ENCODE results near the gene CACNG4.

The CACNG4 gene

DNA sequence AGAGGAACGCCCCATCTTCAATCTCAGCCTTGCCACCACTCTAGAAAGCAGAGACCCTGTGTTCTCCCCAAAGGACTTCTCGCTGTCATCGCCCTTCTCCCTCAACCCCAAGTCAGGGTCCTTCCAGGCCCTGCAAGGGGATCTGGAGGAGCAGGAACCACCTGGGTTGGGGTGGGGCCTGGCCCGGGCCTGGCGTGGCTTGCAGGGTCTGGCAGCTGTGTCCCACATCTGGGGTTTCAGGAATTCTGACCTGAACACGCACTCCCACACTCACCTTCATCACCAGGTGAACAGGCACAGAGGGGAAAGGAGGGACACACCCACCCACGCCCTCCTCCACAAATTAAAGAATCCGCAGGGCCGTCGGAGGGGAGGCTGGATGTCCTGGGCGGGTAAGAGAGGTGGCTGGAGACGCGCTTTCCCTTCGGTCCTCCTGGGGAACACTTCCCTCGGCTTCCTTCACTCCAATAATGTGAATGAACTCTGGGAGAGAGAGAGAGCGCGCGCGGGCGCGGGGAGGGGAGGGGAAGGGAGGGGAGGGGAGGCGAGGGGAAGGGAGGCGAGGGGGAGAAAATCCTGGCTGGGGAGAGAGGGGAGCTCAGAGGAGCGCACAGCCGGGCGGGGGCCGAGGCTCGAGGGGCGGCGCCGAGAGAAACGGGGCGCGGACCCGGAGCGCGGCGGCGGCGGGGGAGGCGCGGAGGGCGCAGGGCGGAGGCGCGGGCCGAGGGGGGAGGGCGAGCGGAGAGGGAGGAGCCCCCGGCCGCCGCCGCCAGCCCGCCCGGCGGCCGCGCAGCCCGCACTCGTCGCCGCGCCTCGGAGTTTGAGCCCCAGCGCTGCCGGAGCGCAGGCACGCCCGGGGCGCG is at the start of gene CACNG4:
Gene CACNG4 (plus strand): TSS at position 799 of the 863 bp plus-strand sequence. CDS start 205 bp downstream, outside the sequence.
- no peak for DNase-seq (ENCODE audit: low read depth)

- no peak for DNase-seq (ENCODE audit: low read depth)
Measured at GRCh38 chr17:66915204-66915611, 49.3 kb upstream of the CACNG4 start.

- no peak for DNase-seq (ENCODE audit: low read depth)
Measured at GRCh38 chr17:66915792-66916191, 48.7 kb upstream of the CACNG4 start.

- no peak for DNase-seq (ENCODE audit: low read depth)
Measured at GRCh38 chr17:66916946-66917345, 47.6 kb upstream of the CACNG4 start.

- DNase-seq (ENCODE audit: low read depth): no peak
Measured at GRCh38 chr17:66918896-66919295, 45.6 kb upstream of the CACNG4 start.

DNA sequence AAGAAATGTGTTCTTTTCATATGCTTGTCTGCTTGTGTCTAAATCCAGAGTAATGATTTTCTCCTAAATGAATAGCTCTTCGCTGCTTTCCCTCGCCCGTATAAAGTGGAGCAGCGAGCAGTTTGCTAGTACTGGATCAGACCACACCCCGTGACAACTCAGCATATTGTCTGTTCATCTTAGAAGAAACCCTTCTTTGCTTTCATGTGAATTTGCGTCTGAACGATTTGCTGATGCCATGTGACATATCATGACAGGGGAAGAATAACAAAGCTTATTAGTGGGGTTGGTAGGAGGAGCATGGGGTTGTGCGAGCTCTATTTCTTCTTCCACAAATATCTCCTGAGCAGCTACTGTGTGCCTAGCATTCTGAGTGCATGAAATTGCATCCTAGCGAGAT is 44.1 kb upstream of the CACNG4 start:
- no peak for DNase-seq (ENCODE audit: low read depth)

- DNase-seq (ENCODE audit: low read depth): no peak
Measured at GRCh38 chr17:66920950-66921349, 43.6 kb upstream of the CACNG4 start.

- DNase-seq (ENCODE audit: low read depth): no peak
Measured at GRCh38 chr17:66923886-66924285, 40.6 kb upstream of the CACNG4 start.

GRCh38 chr17:66925811-66926500 is 38.6 kb upstream of the CACNG4 start:
- no peak for DNase-seq (ENCODE audit: low read depth)

- DNase-seq (ENCODE audit: low read depth): no peak
Measured at GRCh38 chr17:66928949-66929348, 35.6 kb upstream of the CACNG4 start.

DNA sequence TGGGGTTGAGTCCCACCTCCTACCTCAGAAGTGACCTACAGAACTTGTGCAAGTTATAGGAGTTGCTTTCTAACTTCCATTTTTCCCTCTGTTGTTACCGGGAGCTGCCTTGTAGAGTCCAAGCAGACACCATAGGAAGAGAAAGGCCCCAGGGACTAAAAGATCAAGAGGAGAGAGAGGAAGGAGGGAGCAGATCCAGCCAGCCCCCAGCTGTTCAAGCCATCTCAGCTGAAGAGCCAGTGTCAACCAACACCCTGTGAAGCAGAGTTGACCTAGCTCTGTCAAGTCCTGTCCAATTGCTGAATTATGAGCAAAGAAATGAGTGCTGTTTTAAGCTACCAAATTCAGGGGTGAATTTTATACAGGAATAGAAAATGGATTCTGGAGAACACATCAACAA is 34.9 kb upstream of the CACNG4 start:
- DNase-seq (ENCODE audit: low read depth): no peak

GRCh38 chr17:66930933-66931332 is 33.6 kb upstream of the CACNG4 start:
- no peak for DNase-seq (ENCODE audit: low read depth)

DNA sequence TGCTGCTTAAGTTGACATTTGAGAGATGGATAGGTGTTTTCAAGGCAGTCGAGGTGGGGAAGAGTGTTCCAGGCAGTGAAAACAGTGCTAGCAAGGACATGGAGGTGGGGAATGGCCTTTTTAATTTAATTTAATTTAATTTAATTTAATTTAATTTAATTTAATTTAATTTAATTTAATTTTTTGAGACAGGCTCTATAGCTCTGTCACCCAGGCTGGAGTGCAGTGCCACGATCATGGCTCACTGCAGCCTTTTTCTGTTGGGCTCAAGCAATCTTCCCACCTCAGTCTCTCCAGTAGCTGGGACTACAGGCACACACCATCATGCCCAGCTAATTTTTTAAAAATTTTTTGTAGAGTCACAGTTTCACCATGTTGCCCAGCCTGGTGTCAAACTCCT is 32.2 kb upstream of the CACNG4 start:
- no peak for DNase-seq (ENCODE audit: low read depth)

GRCh38 chr17:66934040-66934439 is 30.5 kb upstream of the CACNG4 start:
- DNase-seq (ENCODE audit: low read depth): no peak

DNA sequence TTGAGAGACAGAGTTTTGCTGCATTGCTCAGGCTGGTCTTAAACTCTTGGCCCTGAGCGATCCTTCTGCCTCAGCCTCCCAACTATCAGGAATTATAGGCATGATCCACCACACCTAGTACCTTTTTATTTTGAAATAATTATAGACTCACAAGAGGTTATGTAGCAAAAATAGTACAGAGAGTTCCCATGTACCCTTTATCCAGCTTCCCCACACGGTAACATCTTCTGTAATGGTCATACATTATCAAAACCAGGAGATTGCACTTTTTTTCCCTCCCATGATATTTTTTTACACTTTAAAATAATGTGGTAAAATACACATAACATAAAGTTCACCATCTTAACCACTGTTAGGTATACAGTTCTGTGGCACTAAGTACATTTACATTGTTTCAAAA is 28.8 kb upstream of the CACNG4 start:
- no peak for DNase-seq (ENCODE audit: low read depth)

DNA sequence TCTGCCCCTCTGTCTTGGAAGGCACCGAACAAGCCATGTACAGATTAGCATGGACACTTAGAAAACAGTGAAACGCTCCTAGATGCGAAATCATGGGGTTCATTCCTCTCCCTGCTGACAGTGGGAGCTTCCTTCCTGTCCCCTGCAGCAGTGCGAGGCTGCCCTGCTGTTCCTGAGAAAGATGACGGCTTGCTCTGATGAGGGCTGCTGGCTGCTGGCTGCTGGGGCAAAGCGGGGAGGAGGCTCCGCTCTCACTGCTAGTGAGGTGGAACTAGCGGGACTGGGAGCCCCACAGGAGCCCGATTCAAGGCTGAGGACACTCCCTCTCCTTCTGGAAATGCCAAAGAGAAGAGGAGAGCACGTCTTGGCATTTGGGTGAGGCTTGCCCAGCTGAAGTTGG is 25.9 kb upstream of the CACNG4 start:
- no peak for DNase-seq (ENCODE audit: low read depth)

DNA sequence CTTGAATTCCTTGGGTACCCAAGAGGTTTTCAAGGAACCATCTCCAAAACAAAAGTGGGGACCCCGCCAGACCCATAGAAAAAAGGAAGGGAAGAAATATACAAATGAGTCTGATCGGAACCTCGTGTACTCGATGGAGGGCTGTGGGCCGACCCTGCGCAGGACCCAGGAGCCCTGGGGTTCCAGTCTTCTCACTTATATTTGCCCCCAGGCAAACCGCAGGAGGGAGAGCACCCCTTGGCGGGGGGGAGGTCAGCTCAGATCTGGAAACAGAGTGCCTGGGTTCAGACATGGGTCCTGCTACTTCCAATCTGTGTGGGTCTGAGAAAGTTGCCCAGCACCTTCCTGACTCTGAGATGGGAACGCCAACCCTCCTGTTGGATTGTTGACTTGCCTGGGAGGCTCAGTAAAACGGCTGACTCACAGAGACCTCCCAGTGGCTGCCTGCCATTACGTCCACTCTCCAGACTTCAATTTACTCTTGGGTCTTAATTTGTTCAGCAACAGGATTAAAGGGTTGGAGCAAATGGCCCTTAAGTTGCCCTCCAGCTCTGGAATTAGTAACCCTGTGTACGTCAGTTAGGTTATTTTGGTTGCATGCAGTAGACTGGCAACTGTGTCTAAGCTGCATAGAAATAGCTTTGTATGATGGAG is 24.9 kb upstream of the CACNG4 start:
- no peak for DNase-seq (ENCODE audit: low read depth)

DNA sequence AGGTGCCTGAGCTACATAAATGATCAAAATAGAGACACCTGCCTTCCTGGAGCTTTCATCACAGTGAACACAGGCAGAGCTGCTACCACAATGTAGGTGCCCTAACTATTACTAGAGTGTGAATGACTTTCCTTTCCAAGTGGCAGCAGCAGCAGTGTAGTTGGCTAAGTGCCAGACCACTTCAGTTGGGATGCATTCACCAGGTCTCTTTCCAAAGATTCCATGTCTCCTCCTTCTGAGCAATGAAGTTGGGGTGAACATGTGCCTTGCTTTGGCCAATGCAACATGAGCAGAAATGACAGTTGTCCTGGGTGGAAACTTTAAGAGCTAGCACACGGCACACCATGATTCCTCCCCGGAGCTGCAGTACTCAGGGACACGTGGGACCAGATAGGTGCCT is 23.3 kb upstream of the CACNG4 start:
- DNase-seq (ENCODE audit: low read depth): no peak

GRCh38 chr17:66941773-66942450 is 22.6 kb upstream of the CACNG4 start:
- no peak for DNase-seq (ENCODE audit: low read depth)

DNA sequence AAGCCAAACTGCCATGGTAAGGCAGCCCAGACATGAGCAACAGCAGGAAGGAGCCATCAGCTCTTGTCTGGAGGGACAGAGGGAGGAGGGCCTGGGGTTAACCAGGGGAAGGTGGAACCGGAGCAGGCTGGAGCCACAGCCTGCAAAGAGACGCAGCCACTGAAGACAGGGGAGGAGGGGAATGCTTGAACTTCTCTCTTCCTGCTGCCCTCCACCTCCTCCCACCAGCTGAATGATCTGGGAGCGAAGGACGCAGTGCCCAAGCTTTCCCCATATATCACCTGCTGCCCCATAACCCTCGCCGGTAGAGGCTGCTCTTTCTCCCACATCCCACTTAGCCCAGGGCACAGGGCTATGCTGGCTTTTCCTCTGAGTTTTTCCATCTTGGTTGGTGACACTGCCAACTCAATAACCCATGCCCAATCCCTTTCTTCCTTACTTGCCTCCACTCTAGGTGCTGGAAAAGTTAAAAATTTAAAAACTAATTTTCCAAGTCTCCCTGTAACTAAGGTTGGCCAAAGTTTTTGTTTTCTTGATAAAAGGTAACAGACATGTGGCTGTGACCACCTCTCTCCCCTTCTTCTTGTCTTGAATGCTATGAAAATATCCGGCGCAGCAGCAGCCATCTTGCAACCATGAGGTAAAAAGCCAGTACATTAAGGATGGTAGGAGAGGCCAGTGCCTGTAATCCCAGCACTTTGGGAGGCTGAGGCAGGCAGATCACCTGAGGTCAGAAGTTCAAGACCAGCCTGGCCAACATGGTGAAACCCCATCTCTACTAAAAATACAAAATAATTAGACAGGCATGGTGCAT is 21.8 kb upstream of the CACNG4 start:
- DNase-seq (ENCODE audit: low read depth): no peak

GRCh38 chr17:66943484-66943883 is 21.0 kb upstream of the CACNG4 start:
- DNase-seq (ENCODE audit: low read depth): no peak
